Amniotic epithelial cell (primary cell): Measurements from ENCODE around the gene LRRC3.

ENCODE experiments used
- DNase-seq: peaks from one replicate; pipeline ENCODE4 v3.0.0-alpha.2; 2010; ENCODE audit warnings: low read depth

The LRRC3 gene

DNA sequence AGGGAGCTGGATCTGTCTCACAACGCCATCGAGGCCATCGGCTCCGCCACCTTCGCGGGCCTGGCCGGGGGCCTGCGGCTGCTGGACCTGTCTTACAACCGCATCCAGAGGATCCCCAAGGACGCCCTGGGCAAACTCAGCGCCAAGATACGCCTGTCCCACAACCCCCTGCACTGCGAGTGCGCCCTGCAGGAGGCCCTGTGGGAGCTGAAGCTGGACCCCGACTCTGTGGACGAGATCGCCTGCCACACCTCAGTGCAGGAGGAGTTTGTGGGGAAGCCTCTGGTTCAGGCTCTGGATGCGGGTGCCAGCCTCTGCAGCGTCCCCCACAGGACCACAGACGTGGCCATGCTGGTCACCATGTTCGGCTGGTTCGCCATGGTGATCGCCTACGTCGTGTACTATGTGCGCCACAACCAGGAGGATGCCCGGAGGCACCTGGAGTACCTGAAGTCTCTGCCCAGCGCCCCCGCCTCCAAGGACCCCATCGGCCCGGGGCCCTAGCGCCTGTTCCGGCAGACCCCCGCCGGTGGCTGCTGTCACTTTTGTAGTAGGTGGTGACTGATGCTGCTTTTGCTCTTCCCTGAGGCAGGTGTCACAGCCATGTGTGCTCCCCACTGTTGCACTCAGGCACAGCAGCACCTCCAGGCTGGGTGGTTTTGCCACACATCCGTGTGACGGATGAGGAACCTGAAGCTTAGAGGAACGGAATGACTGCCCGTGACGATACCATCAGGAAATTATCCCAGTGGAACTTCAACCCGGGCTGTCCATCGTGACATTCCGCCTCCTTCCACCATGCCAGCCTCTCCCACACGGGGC, 1.8 kb downstream of the LRRC3 start:
- no peak for DNase-seq

- DNase-seq = no peak
These were observed 3.8 kb downstream of the LRRC3 start for GRCh38 chr21:44458971-44459711.

DNA sequence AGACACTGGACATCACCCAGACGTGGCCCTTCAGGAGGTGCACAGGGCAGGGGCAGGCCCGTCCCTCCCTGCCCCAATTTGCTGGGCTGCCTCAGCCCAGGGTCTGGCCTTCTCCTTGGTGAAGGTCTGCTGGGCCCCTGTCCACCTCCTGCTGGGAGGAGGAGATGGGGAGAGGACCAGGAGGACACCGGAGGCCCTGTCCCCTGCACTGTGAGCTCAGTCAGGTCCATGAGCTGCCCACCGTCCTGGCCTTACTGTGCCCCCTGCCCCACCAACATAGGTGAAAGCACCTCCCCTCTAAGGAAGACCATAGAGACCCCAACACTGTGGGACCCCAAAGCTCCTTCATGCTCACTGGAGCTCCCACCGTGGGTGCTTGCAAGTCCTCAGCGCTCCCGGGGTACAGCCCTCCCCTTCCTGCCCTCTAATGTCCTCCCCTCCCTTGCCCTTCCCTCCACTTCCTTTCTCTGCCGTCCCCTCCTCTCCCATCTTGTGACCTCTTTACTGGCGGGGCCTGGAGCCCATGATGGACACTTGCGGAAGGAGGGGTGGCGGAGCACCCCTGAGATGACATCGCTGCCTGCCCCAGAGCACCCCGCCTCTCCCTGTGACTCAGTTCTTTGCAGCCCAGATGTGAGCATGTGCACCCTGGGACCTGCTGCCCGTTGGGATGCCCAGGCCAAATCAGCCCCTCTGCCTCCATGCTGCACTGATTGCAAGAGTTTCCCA, 4.6 kb downstream of the LRRC3 start:
- DNase-seq = no peak

GRCh38 chr21:44460441-44460755, 5.1 kb downstream of the LRRC3 start:
- no peak for DNase-seq

GRCh38 chr21:44461005-44461404, 5.7 kb downstream of the LRRC3 start:
- DNase-seq = no peak

DNA sequence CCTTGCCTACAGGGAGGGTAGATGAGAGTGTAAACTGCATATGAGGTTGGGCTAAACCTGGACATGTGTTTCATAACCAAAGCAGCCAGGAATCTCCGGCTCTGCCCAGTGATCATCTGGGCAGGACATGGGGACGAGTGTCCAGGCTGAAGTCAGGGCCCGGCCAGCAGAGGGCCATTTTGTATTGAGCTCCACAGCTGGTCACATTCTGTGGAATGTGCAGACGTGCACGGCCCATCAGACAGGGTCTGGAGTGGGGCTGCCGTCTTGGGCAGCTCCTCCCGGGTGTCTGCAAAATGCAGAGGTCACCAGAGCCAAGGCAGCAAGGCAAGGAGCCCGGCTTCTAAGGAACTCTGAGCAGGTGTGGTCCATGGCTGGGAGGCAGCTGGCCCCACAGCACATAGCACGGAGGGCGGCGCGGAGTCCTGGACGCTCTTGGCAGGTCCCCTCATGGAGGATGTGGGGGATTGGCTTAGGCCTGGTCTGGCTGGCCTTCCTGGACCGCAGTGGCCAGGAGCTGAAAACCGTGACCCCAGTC, 6.2 kb downstream of the LRRC3 start:
- no peak for DNase-seq

GRCh38 chr21:44462086-44462833, 7.0 kb downstream of the LRRC3 start:
- DNase-seq = no peak

GRCh38 chr21:44462834-44463200, 7.5 kb downstream of the LRRC3 start:
- no peak for DNase-seq

DNA sequence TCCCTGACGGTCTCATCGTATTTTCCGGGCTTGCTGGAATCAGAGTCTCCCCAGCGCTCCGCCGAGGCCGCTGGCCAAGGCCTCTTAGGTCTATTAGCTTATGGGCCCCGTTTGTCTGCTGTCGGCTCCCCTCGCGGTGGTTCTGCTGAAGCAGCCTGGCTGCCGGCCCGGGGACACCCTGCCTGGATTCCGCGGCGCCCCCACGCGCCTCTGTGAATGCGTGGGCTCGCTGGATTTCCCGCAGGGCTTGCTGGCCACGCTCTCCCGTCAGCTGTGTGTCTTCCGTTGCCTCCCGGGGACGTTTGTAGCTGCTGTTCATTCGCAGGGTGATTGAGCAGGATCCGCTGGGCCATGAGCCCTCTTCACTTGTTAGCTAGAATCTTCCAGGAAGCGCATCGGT, 8.4 kb downstream of the LRRC3 start:
- no peak for DNase-seq

- DNase-seq = no peak
These were observed 9.0 kb downstream of the LRRC3 start for GRCh38 chr21:44464351-44464750.

GRCh38 chr21:44466351-44466954, 11.1 kb downstream of the LRRC3 start:
- no peak for DNase-seq

- DNase-seq = no peak
These were observed 11.9 kb downstream of the LRRC3 start for GRCh38 chr21:44466996-44467858.

DNA sequence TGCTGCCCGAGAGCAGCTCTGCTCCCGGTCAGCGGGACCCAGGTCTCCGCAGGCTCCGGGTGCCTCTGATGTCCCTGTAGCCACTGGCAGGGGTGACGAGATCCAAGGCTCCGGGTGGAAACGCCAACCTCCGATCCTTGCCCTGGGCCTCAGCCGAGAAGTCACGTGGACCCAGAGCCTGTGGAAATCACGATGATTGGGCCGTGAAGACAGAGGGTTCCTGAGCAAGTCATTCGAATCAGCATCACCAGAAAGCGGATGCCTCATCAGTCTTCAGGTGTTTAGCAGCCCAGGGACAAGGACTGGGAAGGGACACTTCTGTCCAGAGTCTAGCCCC, 12.5 kb downstream of the LRRC3 start:
- DNase-seq = no peak

DNA sequence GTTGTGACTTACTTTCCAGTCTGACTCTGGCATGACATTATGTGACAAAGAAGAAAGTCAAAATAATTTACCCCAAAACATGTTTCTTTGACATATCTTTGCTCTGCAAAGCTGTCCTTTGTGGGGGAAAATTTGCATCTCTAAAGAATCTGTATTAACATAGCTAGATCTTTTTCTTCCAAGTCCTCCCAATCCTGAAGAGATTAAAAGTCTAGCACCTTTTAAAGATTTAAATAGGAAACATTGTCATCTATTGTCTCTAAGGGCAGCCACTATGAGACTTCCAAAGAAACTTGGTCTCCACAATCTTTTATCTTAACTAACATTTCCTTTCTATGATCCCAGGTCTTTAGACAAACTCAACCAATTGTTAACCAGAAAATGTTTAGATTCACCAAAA, 16.0 kb downstream of the LRRC3 start:
- DNase-seq = no peak

GRCh38 chr21:44471996-44472395, 16.7 kb downstream of the LRRC3 start:
- DNase-seq = no peak

- no peak for DNase-seq
These were observed 18.7 kb downstream of the LRRC3 start for GRCh38 chr21:44473915-44474555.

DNA sequence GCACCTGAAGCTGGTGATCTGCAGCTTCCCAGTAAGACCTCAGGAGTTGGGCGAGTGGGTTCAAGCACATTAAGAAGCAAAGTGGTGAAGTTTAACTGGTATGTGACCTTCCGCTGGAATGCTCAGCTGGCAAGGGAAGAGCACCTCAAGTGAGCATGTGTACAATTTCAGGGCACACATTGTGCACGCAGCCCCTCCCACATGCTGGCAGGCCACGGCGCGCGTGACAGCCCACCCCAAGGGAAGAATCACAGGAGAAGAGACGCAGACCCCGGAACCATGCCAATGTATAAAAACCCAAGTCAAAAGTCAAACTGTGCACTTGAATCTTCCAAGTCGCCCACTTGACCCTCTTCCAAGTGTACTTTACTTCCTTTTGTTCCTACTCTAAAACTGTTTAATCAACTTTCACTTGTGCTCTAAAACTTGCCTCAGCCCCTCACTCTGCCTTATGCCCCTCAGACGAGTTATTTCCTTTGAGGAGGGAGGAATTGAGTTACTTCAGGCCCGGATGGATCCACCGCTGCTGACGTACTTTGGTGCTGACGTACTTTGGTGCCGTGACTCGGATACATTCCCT, 20.0 kb downstream of the LRRC3 start:
- no peak for DNase-seq

DNA sequence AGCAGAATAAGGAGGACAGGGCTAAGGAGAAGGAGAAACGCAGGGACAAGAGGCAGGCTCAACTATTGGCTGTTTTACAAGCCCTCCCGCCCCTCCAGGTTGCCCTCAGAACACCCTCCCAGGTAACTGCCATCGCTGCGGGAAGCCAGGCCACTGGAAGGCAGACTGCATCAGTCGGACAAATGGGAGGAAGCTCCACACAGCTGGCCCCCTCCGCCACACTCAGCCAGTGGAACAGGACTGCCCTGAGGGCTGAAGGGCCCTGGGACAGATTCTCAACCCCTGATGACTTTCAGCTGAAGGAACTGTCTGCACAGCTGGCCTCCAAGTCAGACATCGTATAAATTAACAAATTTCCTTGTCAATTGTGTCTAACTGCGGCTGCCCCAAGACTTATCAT, 21.8 kb downstream of the LRRC3 start:
- DNase-seq = no peak

GRCh38 chr21:44477712-44478111, 22.4 kb downstream of the LRRC3 start:
- no peak for DNase-seq
